ENCODE data around the gene SLC25A21. TPM values are rescaled to one million over a fixed set of nuclear protein-coding genes. Genes with fewer than 3 reads are reported as not detected.

The SLC25A21 gene
- total and polyA plus RNA-seq, 10 of the 15 experiments (the other 5 are each of a cell fraction or from before 2014, with no cell fraction given): 0.06 to 0.72 (median 0.17) TPM; not detected in 3

DNA sequence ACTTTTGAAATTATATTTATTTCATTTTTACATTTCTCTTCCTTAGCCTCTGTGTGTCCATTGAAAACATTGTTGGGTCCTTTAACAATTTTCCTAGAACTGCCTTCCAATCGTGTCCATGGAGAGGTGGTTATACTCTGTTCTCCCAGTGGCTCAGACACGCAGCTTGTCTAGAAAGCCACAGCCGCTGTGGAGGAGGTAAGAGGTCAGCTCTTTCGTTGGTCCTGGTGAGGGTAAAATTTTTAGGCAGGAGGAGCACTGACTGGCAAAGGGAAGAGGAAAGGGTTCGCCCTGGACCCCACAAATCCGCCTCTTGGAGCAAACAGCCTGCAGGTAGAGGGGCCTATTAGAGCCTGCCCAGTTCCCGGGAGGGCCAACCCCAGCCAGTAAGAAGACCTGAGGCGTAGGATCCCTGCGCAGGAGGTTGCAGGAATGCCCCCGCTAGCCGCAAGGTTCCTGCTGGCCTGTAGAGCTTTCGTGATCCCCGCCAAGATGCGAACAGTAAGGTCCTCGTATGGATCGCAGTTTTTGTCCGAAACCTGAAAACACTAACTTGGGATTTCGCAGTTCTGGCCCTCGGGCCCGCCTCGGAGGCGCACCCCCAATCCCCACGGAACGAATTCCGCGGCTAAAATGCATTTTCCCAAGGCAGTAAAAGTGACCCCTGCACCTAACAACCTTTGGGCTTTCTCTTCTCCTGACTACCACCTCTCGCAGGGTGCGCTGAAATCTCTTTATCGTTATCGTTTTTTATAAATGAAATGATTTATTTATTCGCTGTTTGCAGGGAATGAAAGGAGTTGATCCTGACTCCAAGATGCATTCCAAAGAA is 518.2 kb downstream of the SLC25A21 start:
- ATAC-seq (no peak), FAIRE-seq (no peak), DNase-seq (ENCODE audit: low read depth, low spot score) (no peak)
- SMC1A ChIA-PET (ENCODE audit: uncharacterized antibody, unreplicated experiment): interaction anchor here (1.0 kb wide), 1 partner anchor 288 kb away, joined by 3 read pairs; no protein-coding TSS in a partner anchor
- no peaks in the 10 kb centered on the region for H3K36me3 ChIP-seq (ENCODE audit: control insufficient read depth in 2 of 2, insufficient read depth in 2 of 2, low read length in 1 of 2)
- H3K9me3 ChIP-seq (replicated peaks; ENCODE audit: control insufficient read depth, insufficient read depth, low read length): no peaks in the 10 kb centered on the region; the same call in 2 of the 3 replicates
- no peaks in the 10 kb centered on the region for H3K79me2 ChIP-seq (ENCODE audit: control insufficient read depth, insufficient read depth, low read length)
- intact Hi-C loops (cut with micrococcal nuclease; ENCODE audit: unreplicated experiment) (no loop called here), in situ Hi-C loops (cut with MboI) (loop anchor here (10.0 kb wide), 2 partner anchors 281 to 491 kb away; no protein-coding TSS in a partner anchor)
- POLR2A ChIA-PET: no interaction called here
- RAD21 ChIA-PET (ENCODE audit: unreplicated experiment): interaction anchor here (1.2 kb wide), 1 partner anchor 285 kb away, joined by 3 read pairs; no protein-coding TSS in a partner anchor
- no peak overlapping the region for H2AFZ ChIP-seq (ENCODE audit: control insufficient read depth, low read depth, low read length)
- H3K4me2 ChIP-seq (ENCODE audit: control insufficient read depth, insufficient read depth): no peak overlapping the region
- no TSS peak for BruUV-seq (replicated peaks)
- no peak overlapping the region for H3K4me3 ChIP-seq
- no peak overlapping the region for H3K27ac ChIP-seq (ENCODE audit: control insufficient read depth, insufficient read depth)
- no peak overlapping the region for H3K9ac ChIP-seq (ENCODE audit: control insufficient read depth, insufficient read depth, low read length)
- H3K4me1 ChIP-seq (ENCODE audit: control insufficient read depth, insufficient read depth, low read length): no peaks in the 10 kb centered on the region
- H3K27me3 ChIP-seq (replicated peaks in 1 of 2; ENCODE audit: control insufficient read depth in 2 of 2, insufficient read depth in 2 of 2, low read length in 1 of 2): peaks cover 1 to 13% of the 10 kb centered on the region in 2 experiments
- 50% methylated on average over 31 of the region's 31 CpGs for WGBS (ENCODE audit: insufficient coverage, insufficient replicate concordance, low lambda C conversion rate, missing lambda C conversion rate)
- CTCF ChIA-PET: interaction anchor here (0.6 to 0.7 kb wide), 2 partner anchors 100 to 177 kb away, joined by 3 read pairs; no protein-coding TSS in a partner anchor
- H4K20me1 ChIP-seq (ENCODE audit: control insufficient read depth, insufficient read depth): no peaks in the 10 kb centered on the region
- TF ChIP-seq NR2C1 (IDR thresholded peaks at IDR 0.05): no peak
- TF ChIP-seq, protein P1, sequence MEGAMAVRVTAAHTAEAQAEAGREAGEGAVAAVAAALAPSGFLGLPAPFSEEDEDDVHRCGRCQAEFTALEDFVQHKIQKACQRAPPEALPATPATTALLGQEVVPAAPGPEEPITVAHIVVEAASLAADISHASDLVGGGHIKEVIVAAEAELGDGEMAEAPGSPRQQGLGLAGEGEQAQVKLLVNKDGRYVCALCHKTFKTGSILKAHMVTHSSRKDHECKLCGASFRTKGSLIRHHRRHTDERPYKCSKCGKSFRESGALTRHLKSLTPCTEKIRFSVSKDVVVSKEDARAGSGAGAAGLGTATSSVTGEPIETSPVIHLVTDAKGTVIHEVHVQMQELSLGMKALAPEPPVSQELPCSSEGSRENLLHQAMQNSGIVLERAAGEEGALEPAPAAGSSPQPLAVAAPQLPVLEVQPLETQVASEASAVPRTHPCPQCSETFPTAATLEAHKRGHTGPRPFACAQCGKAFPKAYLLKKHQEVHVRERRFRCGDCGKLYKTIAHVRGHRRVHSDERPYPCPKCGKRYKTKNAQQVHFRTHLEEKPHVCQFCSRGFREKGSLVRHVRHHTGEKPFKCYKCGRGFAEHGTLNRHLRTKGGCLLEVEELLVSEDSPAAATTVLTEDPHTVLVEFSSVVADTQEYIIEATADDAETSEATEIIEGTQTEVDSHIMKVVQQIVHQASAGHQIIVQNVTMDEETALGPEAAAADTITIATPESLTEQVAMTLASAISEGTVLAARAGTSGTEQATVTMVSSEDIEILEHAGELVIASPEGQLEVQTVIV (IDR thresholded peaks at IDR 0.05; ENCODE audit: borderline replicate concordance, partially characterized antibody): no peak
- TF ChIP-seq, protein P2, sequence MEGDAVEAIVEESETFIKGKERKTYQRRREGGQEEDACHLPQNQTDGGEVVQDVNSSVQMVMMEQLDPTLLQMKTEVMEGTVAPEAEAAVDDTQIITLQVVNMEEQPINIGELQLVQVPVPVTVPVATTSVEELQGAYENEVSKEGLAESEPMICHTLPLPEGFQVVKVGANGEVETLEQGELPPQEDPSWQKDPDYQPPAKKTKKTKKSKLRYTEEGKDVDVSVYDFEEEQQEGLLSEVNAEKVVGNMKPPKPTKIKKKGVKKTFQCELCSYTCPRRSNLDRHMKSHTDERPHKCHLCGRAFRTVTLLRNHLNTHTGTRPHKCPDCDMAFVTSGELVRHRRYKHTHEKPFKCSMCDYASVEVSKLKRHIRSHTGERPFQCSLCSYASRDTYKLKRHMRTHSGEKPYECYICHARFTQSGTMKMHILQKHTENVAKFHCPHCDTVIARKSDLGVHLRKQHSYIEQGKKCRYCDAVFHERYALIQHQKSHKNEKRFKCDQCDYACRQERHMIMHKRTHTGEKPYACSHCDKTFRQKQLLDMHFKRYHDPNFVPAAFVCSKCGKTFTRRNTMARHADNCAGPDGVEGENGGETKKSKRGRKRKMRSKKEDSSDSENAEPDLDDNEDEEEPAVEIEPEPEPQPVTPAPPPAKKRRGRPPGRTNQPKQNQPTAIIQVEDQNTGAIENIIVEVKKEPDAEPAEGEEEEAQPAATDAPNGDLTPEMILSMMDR (IDR thresholded peaks at IDR 0.05 in 2 of 3, conservative IDR thresholded peaks at IDR 0.05 in 1 of 3; ENCODE audit: control insufficient read depth in 2 of 3, extremely low read depth in 1 of 3, insufficient read depth in 1 of 3, low read depth in 3 of 3, low read length in 3 of 3): no peak
- TF ChIP-seq, protein P3, sequence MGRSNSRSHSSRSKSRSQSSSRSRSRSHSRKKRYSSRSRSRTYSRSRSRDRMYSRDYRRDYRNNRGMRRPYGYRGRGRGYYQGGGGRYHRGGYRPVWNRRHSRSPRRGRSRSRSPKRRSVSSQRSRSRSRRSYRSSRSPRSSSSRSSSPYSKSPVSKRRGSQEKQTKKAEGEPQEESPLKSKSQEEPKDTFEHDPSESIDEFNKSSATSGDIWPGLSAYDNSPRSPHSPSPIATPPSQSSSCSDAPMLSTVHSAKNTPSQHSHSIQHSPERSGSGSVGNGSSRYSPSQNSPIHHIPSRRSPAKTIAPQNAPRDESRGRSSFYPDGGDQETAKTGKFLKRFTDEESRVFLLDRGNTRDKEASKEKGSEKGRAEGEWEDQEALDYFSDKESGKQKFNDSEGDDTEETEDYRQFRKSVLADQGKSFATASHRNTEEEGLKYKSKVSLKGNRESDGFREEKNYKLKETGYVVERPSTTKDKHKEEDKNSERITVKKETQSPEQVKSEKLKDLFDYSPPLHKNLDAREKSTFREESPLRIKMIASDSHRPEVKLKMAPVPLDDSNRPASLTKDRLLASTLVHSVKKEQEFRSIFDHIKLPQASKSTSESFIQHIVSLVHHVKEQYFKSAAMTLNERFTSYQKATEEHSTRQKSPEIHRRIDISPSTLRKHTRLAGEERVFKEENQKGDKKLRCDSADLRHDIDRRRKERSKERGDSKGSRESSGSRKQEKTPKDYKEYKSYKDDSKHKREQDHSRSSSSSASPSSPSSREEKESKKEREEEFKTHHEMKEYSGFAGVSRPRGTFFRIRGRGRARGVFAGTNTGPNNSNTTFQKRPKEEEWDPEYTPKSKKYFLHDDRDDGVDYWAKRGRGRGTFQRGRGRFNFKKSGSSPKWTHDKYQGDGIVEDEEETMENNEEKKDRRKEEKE (IDR thresholded peaks at IDR 0.05): no peak
- TF ChIP-seq, protein P4, sequence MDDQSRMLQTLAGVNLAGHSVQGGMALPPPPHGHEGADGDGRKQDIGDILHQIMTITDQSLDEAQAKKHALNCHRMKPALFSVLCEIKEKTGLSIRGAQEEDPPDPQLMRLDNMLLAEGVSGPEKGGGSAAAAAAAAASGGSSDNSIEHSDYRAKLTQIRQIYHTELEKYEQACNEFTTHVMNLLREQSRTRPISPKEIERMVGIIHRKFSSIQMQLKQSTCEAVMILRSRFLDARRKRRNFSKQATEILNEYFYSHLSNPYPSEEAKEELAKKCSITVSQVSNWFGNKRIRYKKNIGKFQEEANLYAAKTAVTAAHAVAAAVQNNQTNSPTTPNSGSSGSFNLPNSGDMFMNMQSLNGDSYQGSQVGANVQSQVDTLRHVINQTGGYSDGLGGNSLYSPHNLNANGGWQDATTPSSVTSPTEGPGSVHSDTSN (IDR thresholded peaks at IDR 0.05; ENCODE audit: insufficient replicate concordance, low read depth, low read length): no peak
- no peak for TF ChIP-seq PAX8 (IDR thresholded peaks at IDR 0.05)
- no peak for TF ChIP-seq ZSCAN29 (IDR thresholded peaks at IDR 0.05)
- TF ChIP-seq TAF1 (IDR thresholded peaks at IDR 0.05; ENCODE audit: borderline replicate concordance, low read depth, low read length): no peak
- no peak for TF ChIP-seq TCF12 (IDR thresholded peaks at IDR 0.05; ENCODE audit: low read depth, low read length)
- TF ChIP-seq, protein P5, sequence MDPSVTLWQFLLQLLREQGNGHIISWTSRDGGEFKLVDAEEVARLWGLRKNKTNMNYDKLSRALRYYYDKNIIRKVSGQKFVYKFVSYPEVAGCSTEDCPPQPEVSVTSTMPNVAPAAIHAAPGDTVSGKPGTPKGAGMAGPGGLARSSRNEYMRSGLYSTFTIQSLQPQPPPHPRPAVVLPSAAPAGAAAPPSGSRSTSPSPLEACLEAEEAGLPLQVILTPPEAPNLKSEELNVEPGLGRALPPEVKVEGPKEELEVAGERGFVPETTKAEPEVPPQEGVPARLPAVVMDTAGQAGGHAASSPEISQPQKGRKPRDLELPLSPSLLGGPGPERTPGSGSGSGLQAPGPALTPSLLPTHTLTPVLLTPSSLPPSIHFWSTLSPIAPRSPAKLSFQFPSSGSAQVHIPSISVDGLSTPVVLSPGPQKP (IDR thresholded peaks at IDR 0.05; ENCODE audit: low read depth, low read length): no peak
- no peak for TF ChIP-seq CREM (IDR thresholded peaks at IDR 0.05; ENCODE audit: low read depth)

Data from GM12878 (cell line).